Liver (tissue), 3 donors: Measurements from ENCODE around the gene RAB12.

ENCODE experiments used
- EGR1 ChIP-seq, 2 donors: IDR thresholded peaks; 2 replicates each; pipeline ENCODE4 v1.6.1; 2016 to 2018; ENCODE audit warnings: antibody characterized with exemption in 2 of 2, low read depth in 2 of 2
- GABPA ChIP-seq, 2 donors: IDR thresholded peaks in 1 of 2; conservative IDR thresholded peaks in 1 of 2; 2 replicates each; pipeline ENCODE4 v1.6.1; 2016; ENCODE audit warnings: antibody characterized with exemption in 2 of 2, mild to moderate bottlenecking in 1 of 2, moderate library complexity in 1 of 2
- JUND ChIP-seq, 2 donors: IDR thresholded peaks; 2 replicates each; pipeline ENCODE4 v1.6.1; 2016; ENCODE audit warnings: antibody characterized with exemption in 2 of 2
- SP1 ChIP-seq: IDR thresholded peaks from 2 replicates; pipeline ENCODE4 v1.6.1; 2018; ENCODE audit warnings: antibody characterized with exemption, mild to moderate bottlenecking
- YY1 ChIP-seq: IDR thresholded peaks from 2 replicates; pipeline ENCODE4 v1.6.1; 2016; ENCODE audit warnings: antibody characterized with exemption, mild to moderate bottlenecking
- TF ChIP-seq, protein P1 (sequence below): fragments of 150-350 bp; IDR thresholded peaks from 2 replicates; pipeline ENCODE4 v1.5.1; 2017; ENCODE audit warnings: improper control_type of control experiment, low read depth, low read length; ENCODE audit not compliant: missing input control
- donor health status: healthy.
- donor health status: healthy.

DNA sequence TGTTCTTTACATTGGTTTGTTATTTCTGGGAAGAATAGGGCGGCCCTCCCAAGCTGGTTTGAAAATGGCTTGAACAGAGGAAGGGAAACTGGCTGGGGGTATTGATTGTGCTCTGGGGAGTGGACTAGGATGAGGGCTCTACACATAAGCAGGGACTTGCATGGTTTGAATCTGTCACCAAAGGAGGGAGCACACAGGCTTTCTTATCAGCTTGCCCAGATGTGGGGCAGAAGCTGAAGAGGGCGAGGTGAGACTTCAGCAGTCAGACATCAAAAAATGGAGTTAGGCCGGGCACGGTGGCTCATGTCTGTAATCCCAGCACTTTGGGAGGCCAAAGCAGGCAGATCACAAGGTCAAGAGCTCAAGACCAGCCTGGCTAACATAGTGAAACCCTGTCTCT, 7.2 kb upstream of the RAB12 start:
- TF ChIP-seq, protein P1, sequence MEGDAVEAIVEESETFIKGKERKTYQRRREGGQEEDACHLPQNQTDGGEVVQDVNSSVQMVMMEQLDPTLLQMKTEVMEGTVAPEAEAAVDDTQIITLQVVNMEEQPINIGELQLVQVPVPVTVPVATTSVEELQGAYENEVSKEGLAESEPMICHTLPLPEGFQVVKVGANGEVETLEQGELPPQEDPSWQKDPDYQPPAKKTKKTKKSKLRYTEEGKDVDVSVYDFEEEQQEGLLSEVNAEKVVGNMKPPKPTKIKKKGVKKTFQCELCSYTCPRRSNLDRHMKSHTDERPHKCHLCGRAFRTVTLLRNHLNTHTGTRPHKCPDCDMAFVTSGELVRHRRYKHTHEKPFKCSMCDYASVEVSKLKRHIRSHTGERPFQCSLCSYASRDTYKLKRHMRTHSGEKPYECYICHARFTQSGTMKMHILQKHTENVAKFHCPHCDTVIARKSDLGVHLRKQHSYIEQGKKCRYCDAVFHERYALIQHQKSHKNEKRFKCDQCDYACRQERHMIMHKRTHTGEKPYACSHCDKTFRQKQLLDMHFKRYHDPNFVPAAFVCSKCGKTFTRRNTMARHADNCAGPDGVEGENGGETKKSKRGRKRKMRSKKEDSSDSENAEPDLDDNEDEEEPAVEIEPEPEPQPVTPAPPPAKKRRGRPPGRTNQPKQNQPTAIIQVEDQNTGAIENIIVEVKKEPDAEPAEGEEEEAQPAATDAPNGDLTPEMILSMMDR = no peak
- no peak for TF ChIP-seq SP1
- TF ChIP-seq JUND (IDR thresholded peaks at IDR 0.05) = no peak
- no peak for TF ChIP-seq YY1
- TF ChIP-seq EGR1 (IDR thresholded peaks at IDR 0.05; ENCODE audit: low read depth in 2 of 2) = no peak
- no peak for TF ChIP-seq GABPA (IDR thresholded peaks at IDR 0.05 in 1 of 2, conservative IDR thresholded peaks at IDR 0.05 in 1 of 2)
